ENCODE data around the gene RAPGEF1. TPM values are rescaled to one million over a fixed set of nuclear protein-coding genes. Genes with fewer than 3 reads are reported as not detected.

The RAPGEF1 gene
- total RNA-seq, 4 donors from 2014 or later, result 32.0 to 57.3 (median 38.9) TPM

DNA sequence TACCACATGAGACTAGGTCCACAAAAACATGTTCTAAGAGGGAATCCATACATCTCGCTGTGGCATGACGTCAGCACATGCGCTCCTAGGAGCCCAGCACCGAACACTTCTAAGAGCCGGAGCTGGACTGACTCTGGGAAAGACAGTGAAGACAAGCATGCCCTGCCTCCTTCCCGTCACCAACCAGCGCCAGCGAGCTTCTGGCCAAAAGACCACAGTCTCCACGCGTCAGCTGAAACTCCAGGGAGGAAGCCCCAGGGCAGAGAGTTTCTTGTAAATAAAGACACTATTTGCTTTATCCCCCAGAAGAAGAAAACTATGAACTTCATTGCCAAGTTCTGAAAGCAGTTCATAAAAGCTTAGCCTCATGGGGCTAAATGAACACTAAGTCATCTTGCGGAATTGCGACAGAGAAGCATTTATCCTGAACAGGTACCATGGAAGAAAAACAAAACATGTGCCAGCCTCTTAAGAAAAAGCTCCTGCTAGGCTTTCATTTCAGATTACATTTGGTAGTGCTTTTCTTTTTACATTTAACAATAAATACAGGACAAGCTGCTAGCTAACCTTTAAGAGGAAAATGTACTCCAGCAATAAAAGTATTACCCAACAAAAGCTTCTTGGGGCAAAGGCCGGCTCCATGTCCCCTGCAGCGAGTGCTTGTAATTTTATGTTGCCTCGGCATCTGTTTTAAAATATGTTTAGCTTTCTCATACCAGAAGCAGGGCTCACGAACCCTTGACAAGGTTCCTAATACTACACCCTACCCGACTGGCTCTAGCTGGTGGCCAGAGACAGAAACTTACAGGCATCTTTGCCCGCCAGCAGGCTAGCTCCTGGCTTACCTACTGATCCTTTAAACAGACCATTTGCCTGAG, 98.0 kb downstream of the RAPGEF1 start:
- no peaks in the 10 kb centered on the region for H3K9me3 ChIP-seq
- peaks cover 0 to 42% (median 0%) of the 10 kb centered on the region in 3 donors for H3K36me3 ChIP-seq
- H3K27me3 ChIP-seq, result no peaks in the 10 kb centered on the region
- peak in 1 of 2 donors; percentile 40 for DNase-seq (ENCODE audit: low spot score in 2 of 2)
- WGBS, 2 donors, result 62 to 74% methylated on average over 18 of the region's 18 CpGs
- peaks cover 0 to 15% (median 7%) of the 10 kb centered on the region in 4 donors for H3K4me1 ChIP-seq
- peak overlapping the region in 3 of 4 donors; percentile 19 to 59 (median 54) for H3K27ac ChIP-seq
- peak in 1 of 2 donors; percentile 60 for TF ChIP-seq EP300 (IDR thresholded peaks at IDR 0.05)
- TF ChIP-seq, protein P1, sequence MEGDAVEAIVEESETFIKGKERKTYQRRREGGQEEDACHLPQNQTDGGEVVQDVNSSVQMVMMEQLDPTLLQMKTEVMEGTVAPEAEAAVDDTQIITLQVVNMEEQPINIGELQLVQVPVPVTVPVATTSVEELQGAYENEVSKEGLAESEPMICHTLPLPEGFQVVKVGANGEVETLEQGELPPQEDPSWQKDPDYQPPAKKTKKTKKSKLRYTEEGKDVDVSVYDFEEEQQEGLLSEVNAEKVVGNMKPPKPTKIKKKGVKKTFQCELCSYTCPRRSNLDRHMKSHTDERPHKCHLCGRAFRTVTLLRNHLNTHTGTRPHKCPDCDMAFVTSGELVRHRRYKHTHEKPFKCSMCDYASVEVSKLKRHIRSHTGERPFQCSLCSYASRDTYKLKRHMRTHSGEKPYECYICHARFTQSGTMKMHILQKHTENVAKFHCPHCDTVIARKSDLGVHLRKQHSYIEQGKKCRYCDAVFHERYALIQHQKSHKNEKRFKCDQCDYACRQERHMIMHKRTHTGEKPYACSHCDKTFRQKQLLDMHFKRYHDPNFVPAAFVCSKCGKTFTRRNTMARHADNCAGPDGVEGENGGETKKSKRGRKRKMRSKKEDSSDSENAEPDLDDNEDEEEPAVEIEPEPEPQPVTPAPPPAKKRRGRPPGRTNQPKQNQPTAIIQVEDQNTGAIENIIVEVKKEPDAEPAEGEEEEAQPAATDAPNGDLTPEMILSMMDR (IDR thresholded peaks at IDR 0.05), result no peak
- H3K4me3 ChIP-seq, result no peak overlapping the region

DNA sequence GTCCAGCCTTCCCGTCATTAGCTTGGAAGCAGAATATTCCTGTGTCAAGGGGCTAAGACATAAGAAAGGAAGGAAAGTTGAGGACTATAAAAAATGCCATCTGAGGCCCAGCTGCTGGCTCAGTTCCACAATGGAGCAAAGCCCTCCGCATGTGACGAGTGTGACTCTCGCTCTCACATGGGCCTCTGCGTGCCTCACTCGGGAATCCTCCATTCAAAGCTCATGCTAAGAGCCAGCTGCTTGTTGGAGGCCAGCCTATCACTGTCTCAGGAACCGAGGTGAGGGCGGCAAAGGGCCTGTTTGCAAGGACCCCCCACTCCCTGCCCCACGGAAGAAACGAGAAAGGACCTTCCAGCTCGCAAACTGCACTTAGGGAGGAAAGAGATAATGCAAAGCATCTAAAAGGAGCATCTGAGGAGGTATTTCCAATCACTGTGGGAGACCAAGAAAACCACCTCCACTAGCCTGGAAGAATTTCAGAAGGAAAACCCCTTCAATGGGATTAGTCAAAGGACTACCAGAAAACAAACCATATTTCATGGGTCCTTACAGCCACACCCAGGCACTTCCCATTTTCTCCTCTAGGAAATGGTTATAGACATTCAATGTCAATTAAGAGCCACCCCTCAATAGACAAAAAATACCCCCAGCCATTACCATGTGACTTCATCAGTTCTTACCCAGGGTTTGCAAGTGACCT, 99.3 kb downstream of the RAPGEF1 start:
- Histone ChIP-seq H3K4me1 (peaks cover 0 to 19% (median 9%) of the 10 kb centered on the region in 4 donors), H3K9me3 (no peaks in the 10 kb centered on the region), H3K4me3 (no peak overlapping the region), H3K27me3 (no peaks in the 10 kb centered on the region), H3K36me3 (peaks cover 0 to 45% (median 0%) of the 10 kb centered on the region in 3 donors), H3K27ac (peak overlapping the region in 2 of 4 donors; percentile 38 to 59)
- WGBS, 2 donors, result 81 to 89% methylated on average over 11 of the region's 11 CpGs
- DNase-seq (ENCODE audit: low spot score in 2 of 2), result no peak
- TF ChIP-seq POLR2A (IDR thresholded peaks at IDR 0.05), result no peak
- no peak for TF ChIP-seq EP300 (IDR thresholded peaks at IDR 0.05)
- TF ChIP-seq, protein P1 (IDR thresholded peaks at IDR 0.05), result no peak

- H3K27ac ChIP-seq, result peak overlapping the region in 1 of 4 donors; percentile 10
- H3K9me3 ChIP-seq, result no peaks in the 10 kb centered on the region
- peaks cover 0 to 26% (median 12%) of the 10 kb centered on the region in 4 donors for H3K4me1 ChIP-seq
Observed at GRCh38 chr9:131639769-131640437, 100.0 kb downstream of the RAPGEF1 start.

DNA sequence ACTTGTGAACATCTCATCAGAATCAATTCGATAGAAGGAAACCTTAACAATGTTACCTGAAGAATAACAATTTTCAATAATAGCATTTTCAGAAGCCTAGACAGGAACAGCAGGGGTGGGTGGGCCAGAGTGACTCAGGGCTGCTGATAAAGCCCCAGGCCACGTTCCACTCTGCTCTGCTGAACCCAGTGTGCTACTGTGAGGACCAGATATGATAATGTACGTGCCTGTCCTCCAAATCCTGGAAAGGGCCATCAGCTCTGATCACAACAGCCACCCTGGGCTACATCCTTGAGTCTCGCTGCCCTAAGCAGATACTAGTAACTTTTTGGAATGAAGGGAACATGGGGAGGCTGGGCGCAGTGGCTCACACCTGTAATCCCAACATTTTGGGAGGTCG, 103.3 kb downstream of the RAPGEF1 start:
- Histone ChIP-seq H3K4me1 (peaks cover 0 to 28% (median 10%) of the 10 kb centered on the region in 4 donors), H3K27ac (peak overlapping the region in 2 of 4 donors; percentile 29 to 73), H3K36me3 (peaks cover 0 to 33% (median 0%) of the 10 kb centered on the region in 3 donors), H3K27me3 (no peaks in the 10 kb centered on the region), H3K4me3 (no peak overlapping the region), H3K9me3 (no peaks in the 10 kb centered on the region)
- DNase-seq (ENCODE audit: low spot score in 2 of 2), result no peak
- WGBS, 2 donors, result 86 to 88% methylated on average over 6 of the region's 6 CpGs
- TF ChIP-seq, protein P1 (IDR thresholded peaks at IDR 0.05), result no peak
- TF ChIP-seq EP300 (IDR thresholded peaks at IDR 0.05) (no peak), POLR2A (IDR thresholded peaks at IDR 0.05) (no peak)

More at GRCh38 chr9:131639769-131640437, 100.0 kb downstream of the RAPGEF1 start:
- peaks cover 0 to 42% (median 0%) of the 10 kb centered on the region in 3 donors for H3K36me3 ChIP-seq
- TF ChIP-seq, protein P1 (IDR thresholded peaks at IDR 0.05), result no peak
- no peaks in the 10 kb centered on the region for H3K27me3 ChIP-seq
- no peak for DNase-seq (ENCODE audit: low spot score in 2 of 2)
- H3K4me3 ChIP-seq, result no peak overlapping the region
- WGBS, 2 donors, result 64 to 75% methylated on average over 9 of the region's 9 CpGs

All from tibial nerve (tissue), 4 donors.